HG03520 (cell line): ENCODE measurements around the gene STON2.
"Not testable (repeated sequence)": the region's sequence is repeated elsewhere in the genome, so short reads cannot be mapped to it uniquely, and the experiment has no call there.

Experiments used
- ATAC-seq: cut with Tn5 transposase; IDR thresholded peaks from one replicate; pipeline ENCODE4 v1.9.1; 2021; ENCODE audit warnings: mild to moderate bottlenecking, moderate library complexity; ENCODE audit not compliant: unreplicated experiment

The STON2 gene

DNA sequence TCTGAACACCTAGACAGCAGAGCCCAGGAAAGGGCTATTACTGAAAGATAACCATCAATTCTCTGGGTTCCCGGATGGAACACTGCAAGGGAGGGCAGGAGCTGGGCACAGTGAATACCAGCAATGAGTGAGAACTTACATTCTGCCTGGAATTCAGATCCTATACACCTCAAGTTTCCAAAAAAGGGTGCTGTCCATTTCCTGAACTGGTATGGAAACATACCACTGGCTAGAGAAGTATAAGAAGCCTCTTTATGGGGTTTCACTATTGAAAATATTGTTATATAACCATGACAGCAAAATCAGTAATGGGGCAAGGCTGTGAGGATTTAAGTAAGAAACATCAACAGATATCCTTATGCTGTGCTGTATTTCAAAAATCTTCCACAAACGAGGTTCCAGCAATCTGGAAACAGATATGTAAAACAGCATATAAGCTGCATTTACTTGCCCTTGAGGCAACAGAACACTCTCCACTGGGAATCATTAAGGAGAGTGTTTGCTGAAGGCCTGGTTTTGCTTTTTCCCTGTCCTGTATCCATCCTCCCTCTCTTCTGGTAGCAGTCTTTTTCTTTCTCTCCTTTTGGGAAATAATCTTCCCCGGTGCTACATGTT, 126.1 kb downstream of the STON2 start:
- ATAC-seq: no peak

GRCh38 chr14:81273521-81273920, 126.6 kb downstream of the STON2 start:
- no peak for ATAC-seq

DNA sequence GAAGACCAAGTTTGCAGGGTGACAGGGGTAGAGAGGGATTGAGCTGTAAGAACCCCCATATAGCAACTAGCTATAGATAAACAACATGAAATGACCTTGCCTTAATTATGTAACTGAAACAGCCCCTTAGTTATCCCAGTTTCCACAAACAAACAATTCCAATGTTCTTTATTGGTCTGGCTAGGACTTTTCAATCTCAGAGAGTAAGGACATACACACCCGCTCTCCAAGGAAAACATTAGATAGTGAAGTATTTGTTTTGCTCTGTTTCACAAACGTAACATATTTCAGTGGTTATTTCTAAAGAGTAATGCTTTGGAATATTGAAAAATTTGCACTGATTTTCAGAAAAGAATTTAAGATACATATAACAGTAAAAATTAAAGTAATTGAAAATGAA, 127.8 kb downstream of the STON2 start:
- no peak for ATAC-seq

DNA sequence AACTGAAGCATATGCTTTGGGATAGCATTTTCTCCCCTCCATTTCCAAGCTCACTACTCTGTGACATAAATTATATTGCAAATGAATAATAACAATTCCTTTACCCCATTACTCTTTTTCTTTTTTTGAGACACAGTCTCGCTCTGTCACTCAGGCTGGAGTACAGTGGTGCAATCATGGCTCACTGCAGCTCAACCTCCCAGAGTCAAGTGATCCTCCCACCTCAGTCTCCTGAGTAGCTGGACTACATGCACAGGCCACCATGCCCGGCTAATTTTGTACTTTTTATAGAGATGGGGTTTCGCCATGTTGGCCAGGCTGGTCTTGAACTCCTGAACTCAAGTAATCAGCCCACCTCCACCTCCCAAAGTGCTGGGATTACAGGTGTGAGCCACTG, 130.1 kb downstream of the STON2 start:
- ATAC-seq: no peak

DNA sequence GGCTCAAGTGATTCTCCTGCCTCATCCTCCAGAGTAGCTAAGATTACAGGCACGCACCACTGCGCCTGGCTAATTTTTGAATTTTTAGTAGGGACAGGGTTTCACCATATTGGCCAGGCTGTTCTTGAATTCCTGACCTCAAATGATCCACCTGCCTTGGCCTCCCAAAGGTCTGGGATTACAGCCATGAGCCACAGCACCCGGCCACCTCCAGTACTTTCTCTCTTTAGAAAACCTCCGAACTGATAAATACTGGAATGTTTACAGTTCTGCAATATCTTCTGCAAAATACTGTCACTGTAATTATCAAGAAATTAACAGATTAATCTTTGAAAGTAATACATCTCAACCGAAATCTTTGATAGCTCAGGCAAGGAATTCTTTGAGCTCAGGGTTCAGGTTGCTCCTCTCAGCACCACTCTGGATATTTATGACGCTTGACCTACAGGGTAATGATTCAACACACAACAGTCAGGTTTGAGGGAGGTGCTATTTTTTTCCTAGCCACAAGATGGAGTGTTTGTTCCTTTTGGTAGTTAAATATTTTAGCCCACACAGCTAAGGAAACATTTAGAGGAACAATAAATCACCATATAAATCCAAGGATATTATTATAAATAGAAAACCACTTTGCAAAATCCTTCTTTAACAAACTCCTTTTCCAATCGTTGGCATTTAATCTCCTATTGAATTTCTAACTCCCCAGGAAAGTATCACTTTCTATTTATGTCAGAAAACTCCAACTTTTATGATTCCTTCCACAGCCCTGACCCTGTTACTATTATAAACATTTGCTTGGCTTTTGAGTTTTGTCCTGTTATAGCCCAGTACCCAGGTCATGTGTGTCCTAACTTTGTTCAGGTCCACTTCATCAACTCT, 130.8 kb downstream of the STON2 start:
- ATAC-seq: peak; percentile 65

DNA sequence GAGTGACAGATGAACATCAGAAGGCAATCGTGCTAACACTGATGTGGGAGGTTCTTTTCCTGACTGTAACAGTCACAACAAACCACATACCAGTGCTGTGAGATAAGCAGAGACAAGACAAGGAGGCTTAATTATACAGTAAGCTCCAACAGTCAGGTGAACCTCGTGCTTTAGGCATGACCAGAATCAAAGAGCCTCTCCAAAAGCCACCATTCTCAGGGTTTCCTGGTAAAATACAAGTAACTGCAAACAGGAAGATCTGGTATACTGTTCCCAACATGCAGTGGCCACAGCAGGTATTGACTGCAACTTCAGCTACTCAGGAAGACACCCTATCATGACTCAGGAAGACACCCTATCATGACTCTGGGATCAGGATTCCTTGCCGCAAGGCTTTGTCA, 132.1 kb downstream of the STON2 start:
- no peak for ATAC-seq

GRCh38 chr14:81265636-81266169, 134.4 kb downstream of the STON2 start:
- no peak for ATAC-seq

DNA sequence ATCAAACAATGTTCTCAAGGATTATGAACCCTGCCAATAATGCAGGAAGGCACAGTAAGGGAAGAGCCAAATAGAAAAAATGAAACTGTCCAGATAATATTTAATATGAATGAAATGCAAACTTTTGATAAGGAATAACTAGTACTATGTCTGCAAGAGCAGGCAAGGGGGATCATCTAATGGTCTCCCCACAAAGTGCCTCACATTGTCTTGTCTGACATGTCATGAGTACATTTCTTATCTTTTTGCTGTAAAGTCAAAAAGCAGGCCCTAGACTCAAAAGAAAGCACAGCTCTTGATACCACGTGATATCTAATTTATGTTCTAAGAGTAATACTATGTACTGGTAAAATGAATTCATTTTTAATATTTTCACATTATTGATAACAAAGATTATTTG, 135.5 kb downstream of the STON2 start:
- no peak for ATAC-seq

- no peak for ATAC-seq
These were observed 136.2 kb downstream of the STON2 start for GRCh38 chr14:81263777-81264410.

DNA sequence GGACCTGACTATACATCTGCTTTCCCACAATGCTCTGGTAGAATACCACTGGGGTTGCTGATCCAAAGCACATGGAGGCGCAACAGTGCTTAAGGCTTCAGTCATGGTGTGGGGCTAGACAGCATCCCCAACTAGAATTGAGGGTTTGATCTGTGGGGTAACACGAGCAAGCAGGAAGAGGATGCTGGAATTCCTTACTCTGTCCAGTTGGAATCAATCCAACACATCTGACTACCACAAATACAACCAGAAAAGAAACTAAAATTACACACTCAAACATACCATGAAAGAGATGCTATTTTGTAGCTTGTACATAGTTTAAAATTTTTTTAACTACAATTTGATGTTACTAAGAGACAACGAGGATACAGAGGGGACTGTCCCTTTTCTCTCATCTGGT, 138.9 kb downstream of the STON2 start:
- no peak for ATAC-seq

DNA sequence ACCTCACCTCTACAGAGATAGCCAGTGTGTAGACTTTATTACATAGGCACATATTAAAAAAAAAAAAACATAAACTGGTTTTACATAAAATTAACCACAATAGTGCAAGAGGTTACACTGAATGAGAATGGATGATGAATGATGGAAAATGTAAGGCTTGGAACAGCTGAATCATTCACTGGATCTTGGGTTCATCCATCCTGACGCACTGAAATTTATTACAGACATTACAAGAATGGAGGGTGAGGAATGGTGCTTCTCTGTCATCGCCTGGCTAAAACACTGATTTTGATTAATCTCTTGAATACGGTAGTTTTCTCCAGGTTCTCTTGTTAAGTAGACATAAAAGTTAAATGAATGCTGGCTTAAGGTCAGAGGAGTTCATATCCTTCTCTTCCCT, 139.4 kb downstream of the STON2 start:
- no peak for ATAC-seq

GRCh38 chr14:81256289-81256960, 143.7 kb downstream of the STON2 start:
- no peak for ATAC-seq

DNA sequence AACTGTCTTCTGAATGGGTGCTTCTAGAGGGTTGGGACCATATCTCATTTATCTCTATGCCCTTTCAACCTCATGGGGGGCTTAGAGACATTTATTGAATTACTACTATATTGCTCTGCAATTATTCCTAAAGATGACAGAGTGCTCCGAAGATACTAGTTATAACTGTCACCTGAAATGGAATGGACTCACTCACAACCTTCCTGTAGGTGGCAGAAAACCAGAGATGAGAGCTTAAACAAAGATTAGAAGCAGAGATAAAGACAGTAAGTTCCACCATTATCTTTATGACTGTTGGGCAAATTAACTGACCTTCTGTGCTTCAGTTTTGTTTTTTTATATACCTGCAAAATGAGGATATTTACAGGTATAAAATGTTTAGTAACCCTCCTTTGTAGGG, 147.8 kb downstream of the STON2 start:
- ATAC-seq: no peak

GRCh38 chr14:81247271-81247766, 152.8 kb downstream of the STON2 start:
- no peak for ATAC-seq

GRCh38 chr14:81246461-81247270, 153.5 kb downstream of the STON2 start:
- no peak for ATAC-seq

DNA sequence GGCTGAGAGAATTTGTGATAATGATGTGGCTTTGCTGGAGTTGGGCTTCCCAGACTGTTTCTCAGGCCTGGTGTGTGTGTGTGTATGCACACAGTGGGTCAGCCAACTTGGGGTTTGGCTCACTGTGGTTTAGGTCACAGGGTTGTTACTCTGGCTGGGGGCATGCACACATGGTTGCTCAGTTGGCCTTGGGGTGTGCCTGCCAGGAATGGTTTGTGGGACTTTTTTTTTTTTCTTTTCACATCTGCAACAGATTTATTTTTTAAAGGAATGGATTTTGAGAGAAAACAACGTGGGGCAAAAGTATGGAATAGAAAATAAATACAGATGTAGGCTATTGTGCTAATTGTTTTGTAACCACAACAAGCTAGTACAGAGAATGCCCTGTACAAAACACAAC, 154.4 kb downstream of the STON2 start:
- no peak for ATAC-seq

DNA sequence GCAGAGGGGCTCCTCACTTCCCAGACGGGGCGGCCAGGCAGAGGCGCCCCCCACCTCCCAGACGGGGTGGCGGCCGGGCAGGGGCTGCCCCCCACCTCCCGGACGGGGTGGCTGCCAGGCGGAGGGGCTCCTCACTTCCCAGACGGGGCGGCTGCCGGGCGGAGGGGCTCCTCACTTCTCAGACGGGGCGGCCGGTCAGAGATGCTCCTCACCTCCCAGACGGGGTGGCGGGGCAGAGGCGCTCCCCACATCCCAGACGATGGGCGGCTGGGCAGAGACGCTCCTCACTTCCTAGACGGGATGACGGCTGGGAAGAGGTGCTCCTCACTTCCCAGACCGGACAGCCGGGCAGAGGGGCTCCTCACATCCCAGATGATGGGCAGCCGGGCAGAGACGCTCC, 155.7 kb downstream of the STON2 start:
- ATAC-seq: not testable (repeated sequence)

GRCh38 chr14:81243499-81243898, 156.6 kb downstream of the STON2 start:
- ATAC-seq: no peak

DNA sequence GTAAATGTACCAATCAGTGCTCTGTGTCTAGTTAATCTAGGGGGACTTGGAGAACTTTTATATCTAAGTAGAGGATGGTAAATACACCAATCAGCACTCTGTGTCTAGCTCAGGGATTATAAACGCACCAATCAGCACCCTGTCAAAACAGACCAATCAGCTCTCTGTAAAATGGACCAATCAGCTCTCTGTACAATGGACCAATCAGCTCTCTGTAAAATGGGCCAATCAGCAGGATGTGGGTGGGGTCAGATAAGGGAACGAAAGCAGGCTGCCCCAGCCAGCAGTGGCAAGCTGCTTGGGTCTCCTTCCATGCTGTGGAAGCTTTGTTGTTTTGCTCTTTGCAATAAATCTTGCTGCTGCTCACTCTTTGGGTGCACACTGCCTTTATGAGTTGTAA, 163.3 kb downstream of the STON2 start:
- ATAC-seq: not testable (repeated sequence)

- no peak for ATAC-seq
These were observed 164.0 kb downstream of the STON2 start for GRCh38 chr14:81236138-81236537.
